GM06990 (cell line): ENCODE data around the gene TMEFF2.

Experiments
- DNase-seq: peaks from one replicate; pipeline ENCODE4 v3.0.0-alpha.2; 2011; ENCODE audit not compliant: insufficient read length; ENCODE audit errors: extremely low read depth
- H3K27me3 ChIP-seq: replicated peaks from 2 replicates; pipeline ENCODE4 v1.6.0; 2011; ENCODE audit warnings: low read length; ENCODE audit not compliant: control insufficient read depth, insufficient read depth
- H3K36me3 ChIP-seq: 2 replicates; pipeline ENCODE4 v1.5.1; 2011; ENCODE audit warnings: low read length; ENCODE audit not compliant: control insufficient read depth, insufficient read depth
- H3K4me3 ChIP-seq: replicated peaks from 2 replicates; pipeline ENCODE4 v1.5.1; 2011; ENCODE audit warnings: low read depth, mild to moderate bottlenecking, control low read depth, low read length
- TF ChIP-seq, protein P1 (sequence below): IDR thresholded peaks from 2 replicates; pipeline ENCODE4 v1.5.1; 2011; ENCODE audit warnings: low read length, control low read depth, mild to moderate bottlenecking, inconsistent platforms; ENCODE audit not compliant: insufficient read depth, poor library complexity, severe bottlenecking

The TMEFF2 gene

DNA sequence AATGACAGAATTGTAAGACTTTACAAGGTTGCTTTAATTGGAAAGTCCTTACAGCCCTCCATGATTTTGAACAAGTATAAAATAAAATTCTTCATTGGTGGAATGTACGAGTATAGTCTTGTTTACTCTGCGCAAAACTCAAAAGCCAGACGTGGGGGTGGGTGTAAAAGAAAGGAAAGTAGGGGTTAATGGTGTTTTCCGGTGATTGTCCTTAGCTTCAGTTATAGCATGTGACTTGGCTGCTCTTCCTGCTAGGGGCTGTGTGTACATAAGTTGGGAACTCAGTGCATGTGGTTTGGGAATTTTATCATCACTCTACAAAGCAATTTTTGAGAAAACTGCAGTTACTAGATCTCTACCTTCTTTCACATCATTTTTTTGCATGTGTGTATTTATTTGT, 265.4 kb downstream of the TMEFF2 start:
- TF ChIP-seq, protein P1, sequence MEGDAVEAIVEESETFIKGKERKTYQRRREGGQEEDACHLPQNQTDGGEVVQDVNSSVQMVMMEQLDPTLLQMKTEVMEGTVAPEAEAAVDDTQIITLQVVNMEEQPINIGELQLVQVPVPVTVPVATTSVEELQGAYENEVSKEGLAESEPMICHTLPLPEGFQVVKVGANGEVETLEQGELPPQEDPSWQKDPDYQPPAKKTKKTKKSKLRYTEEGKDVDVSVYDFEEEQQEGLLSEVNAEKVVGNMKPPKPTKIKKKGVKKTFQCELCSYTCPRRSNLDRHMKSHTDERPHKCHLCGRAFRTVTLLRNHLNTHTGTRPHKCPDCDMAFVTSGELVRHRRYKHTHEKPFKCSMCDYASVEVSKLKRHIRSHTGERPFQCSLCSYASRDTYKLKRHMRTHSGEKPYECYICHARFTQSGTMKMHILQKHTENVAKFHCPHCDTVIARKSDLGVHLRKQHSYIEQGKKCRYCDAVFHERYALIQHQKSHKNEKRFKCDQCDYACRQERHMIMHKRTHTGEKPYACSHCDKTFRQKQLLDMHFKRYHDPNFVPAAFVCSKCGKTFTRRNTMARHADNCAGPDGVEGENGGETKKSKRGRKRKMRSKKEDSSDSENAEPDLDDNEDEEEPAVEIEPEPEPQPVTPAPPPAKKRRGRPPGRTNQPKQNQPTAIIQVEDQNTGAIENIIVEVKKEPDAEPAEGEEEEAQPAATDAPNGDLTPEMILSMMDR: no peak
- no peaks in the 10 kb centered on the region for H3K36me3 ChIP-seq
- H3K27me3 ChIP-seq: no peaks in the 10 kb centered on the region
- H3K4me3 ChIP-seq: no peak overlapping the region
- no peak for DNase-seq

DNA sequence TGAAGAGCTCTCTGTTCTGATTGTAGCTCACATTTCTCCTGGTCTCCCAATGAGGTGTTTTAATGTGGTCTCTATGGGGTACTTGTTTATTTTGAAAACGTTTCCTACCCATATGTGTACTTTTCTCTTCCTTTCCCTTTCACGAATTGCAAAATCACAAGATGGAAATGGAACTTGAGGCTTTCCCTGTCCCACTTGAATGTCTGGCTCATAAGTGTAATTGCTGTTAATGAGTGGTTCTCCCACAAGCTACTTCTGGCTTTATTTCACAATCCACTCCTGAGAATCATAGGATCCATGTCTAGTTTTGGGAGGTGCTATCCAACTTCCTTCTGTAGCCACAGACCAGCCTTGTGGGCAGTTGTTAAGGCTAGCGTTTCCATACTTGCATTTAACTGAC, 266.7 kb downstream of the TMEFF2 start:
- TF ChIP-seq, protein P1: no peak
- no peak for DNase-seq

DNA sequence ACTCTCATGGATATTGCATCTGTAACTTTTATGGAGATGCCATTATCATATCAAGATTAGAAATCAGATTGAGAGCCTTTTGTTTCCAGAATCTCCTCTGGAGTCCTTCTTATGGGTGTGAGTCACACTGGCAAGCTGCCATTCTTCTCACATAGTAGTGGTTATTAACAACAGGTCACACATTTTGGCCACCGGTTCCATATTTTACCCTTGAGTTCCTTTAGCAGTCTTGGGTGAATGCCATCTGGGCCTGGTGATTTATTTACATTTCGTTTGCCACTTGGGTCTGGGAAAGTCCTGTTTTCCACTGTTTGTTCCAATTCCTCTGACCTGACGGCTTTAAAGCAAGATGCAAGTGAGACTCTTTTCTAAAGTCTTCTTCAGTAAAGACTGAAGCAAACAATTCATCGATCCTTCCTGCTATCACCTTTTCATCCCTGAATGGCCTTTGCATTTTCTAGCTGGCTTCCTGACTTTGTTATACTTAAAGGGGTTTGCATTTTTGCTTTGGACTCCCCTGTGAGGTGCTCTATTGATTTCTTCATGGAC, 267.3 kb downstream of the TMEFF2 start:
- H3K4me3 ChIP-seq: no peak overlapping the region
- TF ChIP-seq, protein P1: no peak
- no peak for DNase-seq

More for the DNA sequence above, 266.7 kb downstream of the TMEFF2 start:
- H3K27me3 ChIP-seq: no peaks in the 10 kb centered on the region
- no peaks in the 10 kb centered on the region for H3K36me3 ChIP-seq
- H3K4me3 ChIP-seq: no peak overlapping the region

DNA sequence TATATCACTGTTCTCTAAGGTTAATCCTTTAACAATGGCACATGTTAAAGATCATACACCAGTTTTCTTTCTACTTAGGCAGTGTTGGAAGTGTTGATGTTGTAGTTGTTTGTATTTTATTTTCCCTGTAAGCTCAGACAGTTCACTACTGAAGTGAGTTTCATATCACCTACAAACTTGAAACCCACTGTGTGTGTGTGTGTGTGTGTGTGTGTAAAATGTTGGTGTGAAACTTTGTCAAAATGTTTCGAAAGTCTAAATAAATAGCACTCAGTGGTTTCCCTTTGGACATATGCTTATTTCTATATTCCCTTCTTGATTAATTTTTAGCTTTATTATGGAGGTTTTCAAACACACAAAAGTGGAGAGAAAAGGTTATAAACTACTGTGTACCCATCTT, 268.1 kb downstream of the TMEFF2 start:
- H3K27me3 ChIP-seq: no peaks in the 10 kb centered on the region
- TF ChIP-seq, protein P1: no peak
- no peaks in the 10 kb centered on the region for H3K36me3 ChIP-seq
- no peak for DNase-seq
- no peak overlapping the region for H3K4me3 ChIP-seq

More for the DNA sequence above, 267.3 kb downstream of the TMEFF2 start:
- no peaks in the 10 kb centered on the region for H3K36me3 ChIP-seq
- no peaks in the 10 kb centered on the region for H3K27me3 ChIP-seq

DNA sequence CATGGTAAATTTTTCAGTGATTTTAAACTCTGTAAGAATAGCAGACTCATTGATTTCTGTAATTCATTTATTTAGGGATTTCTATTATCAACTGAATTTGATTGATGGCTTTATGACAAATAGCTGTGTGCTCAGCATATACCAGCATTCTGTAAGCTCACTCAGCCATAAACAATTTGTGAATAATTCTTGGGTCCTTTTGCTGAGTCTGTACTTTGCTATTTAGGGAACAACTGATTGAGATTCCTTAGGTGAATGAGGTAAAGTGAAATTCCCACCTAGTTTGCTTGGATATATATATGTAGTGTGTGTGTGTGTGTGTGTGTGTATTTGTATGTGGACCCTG, 271.1 kb downstream of the TMEFF2 start:
- TF ChIP-seq, protein P1: no peak
- H3K27me3 ChIP-seq: no peaks in the 10 kb centered on the region
- H3K4me3 ChIP-seq: no peak overlapping the region
- no peaks in the 10 kb centered on the region for H3K36me3 ChIP-seq
- DNase-seq: no peak
